Measurements from ENCODE around the gene TBC1D8B. TPM values are rescaled to one million over a fixed set of nuclear protein-coding genes. Genes with fewer than 3 reads are reported as not detected.
"Not testable (repeated sequence)": the region's sequence is repeated elsewhere in the genome, so short reads cannot be mapped to it uniquely, and the experiment has no call there.

TBC1D8B gene
- 1 to 10 TPM; 2.9 to 3.8 TPM for total RNA-seq
- under 1 TPM; 0.28 to 0.50 TPM for polyA plus RNA-seq

DNA sequence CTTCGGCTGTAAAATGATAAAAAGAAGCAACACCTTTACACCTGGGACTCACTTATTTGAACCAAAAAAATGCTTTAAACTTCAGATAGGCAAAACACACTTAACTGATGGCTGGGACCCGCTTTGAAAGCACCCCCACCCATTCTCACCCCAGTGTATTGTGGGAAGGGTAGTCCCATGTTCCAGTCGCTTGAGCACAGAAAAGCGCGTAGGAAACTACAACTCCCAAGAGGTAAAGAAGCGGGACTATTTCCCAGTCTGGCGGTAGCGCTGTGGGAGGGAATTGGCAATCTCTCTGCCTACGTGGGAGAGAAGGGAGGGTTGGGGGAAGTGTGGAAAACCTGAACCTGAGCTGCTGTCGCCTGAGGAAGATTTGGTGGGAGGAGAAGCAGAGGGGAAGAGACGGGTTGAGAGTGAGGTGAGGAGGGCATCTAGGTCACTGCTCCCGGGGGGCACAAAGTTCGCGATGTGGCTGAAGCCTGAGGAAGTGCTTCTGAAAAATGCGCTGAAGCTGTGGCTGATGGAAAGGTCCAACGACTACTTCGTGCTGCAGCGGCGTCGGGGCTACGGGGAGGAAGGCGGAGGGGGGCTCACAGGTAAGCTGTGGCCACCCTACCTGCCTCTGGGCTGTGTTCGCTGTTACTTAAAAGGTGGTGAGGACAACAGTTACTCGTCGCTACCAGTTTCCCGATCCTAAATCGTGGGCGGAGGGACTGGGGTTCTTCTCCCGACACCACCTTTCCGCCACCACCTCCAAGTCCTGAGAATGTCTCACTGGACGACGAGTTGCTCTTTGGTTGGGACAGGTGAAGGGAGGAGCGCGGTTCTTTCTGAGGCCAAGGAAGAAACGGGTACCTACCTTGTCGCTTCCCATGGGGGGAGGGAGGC lies at the start of gene TBC1D8B:
Gene TBC1D8B (plus strand): TSS at position 286 of the 888 bp plus-strand sequence. CDS start 181 bp downstream, at position 467.
- peaks cover 0 to 7% (median 0%) of the 10 kb centered on the region in 8 donors for H3K9me3 Mint-ChIP-seq
- H3K4me1 Mint-ChIP-seq, result peaks cover 6 to 17% (median 12%) of the 10 kb centered on the region in 4 donors
- H3K27me3 Mint-ChIP-seq, result peaks cover 4 to 11% of the 10 kb centered on the region in 2 donors
- CTCF ChIA-PET (ENCODE audit: partially characterized antibody), result no interaction called here
- H3K27ac Mint-ChIP-seq, result peak within 1 kb of the TSS in 4 of 7 donors; percentile 74 to 86 (median 82)
- peaks cover 0 to 2% of the 10 kb centered on the region in 2 donors for H3K36me3 Mint-ChIP-seq
- Histone ChIP-seq H3K27ac (ENCODE audit: low read depth, low read length) (no peak within 1 kb of the TSS), H3K9me3 (ENCODE audit: control insufficient read depth in 1 of 2, low read length in 2 of 2) (no peaks in the 10 kb centered on the region), H3K4me3 (ENCODE audit: low read length in 2 of 2) (peak within 1 kb of the TSS; percentile 36 to 52), H3K27me3 (ENCODE audit: insufficient read depth, low read length) (peaks cover 3% of the 10 kb centered on the region), H3K4me1 (ENCODE audit: insufficient read depth, low read length) (peaks cover 3% of the 10 kb centered on the region), H3K36me3 (ENCODE audit: insufficient read depth, low read length) (no peaks in the 10 kb centered on the region)
- H3K4me3 Mint-ChIP-seq, result peak within 1 kb of the TSS; percentile 89 to 97 (median 92)
- intact Hi-C loops (cut with micrococcal nuclease), result loop anchor here (5.0 to 10.0 kb wide), 2 partner anchors 190 to 312 kb away; partner anchors contain the start of genes RADX and RBM41
- peak; percentile 5 to 36 (median 20) for DNase-seq
- POLR2A ChIA-PET (ENCODE audit: partially characterized antibody), result no interaction called here

DNA sequence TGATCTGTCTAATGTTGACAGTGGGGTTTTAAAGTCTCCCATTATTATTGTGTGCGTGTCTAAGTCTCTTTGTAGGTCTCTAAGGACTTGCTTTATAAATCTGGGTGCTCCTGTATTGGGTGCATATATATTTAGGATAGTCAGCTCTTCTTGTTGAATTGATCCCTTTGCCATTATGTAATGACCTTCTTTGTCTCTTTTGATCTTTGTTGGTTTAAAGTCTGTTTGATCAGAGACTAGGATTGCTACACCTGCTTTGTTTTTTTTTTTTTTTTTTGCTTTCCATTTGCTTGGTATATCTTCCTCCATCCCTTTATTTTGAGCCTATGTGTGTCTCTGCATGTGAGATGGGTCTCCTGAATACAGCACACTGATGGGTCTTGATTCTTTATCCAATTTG lies 33.2 kb upstream of the TBC1D8B start:
- H3K27ac ChIP-seq (ENCODE audit: low read depth, low read length); intact Hi-C loops (cut with micrococcal nuclease); H3K4me3 ChIP-seq (ENCODE audit: low read length in 2 of 2); H3K27me3 ChIP-seq (ENCODE audit: insufficient read depth, low read length); DNase-seq; H3K36me3 Mint-ChIP-seq; H3K4me3 Mint-ChIP-seq; CTCF ChIA-PET (ENCODE audit: partially characterized antibody); H3K4me1 Mint-ChIP-seq; H3K9me3 Mint-ChIP-seq; POLR2A ChIA-PET (ENCODE audit: partially characterized antibody); H3K4me1 ChIP-seq (ENCODE audit: insufficient read depth, low read length); H3K27ac Mint-ChIP-seq; H3K9me3 ChIP-seq (ENCODE audit: control insufficient read depth in 1 of 2, low read length in 2 of 2); H3K27me3 Mint-ChIP-seq; H3K36me3 ChIP-seq (ENCODE audit: insufficient read depth, low read length): not testable (repeated sequence)

DNA sequence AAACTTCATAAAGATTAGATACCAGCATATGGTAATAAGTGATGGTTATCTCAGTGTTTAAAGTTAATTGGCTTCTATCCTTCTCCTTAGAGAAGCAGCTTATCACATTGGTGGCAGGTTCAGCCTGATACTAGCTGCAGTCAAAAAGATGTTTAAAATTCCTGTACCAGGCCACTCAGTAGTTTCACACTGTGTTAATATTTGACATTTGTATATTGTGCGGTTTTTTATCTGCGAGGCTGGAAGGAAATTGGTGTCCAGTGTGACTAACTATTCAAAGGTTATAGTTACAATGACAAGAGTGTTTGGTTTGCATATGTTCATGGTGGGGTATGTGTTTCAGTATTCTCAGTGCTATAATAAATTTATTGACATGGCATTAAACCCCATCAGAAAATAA lies 27.5 kb upstream of the TBC1D8B start:
- Mint-ChIP-seq H3K27ac (no peak overlapping the region), H3K4me1 (no peaks in the 10 kb centered on the region), H3K27me3 (peaks cover 0 to 6% of the 10 kb centered on the region in 2 donors), H3K36me3 (no peaks in the 10 kb centered on the region), H3K9me3 (no peaks in the 10 kb centered on the region), H3K4me3 (no peak overlapping the region)
- H3K9me3 ChIP-seq (ENCODE audit: control insufficient read depth in 1 of 2, low read length in 2 of 2), result no peaks in the 10 kb centered on the region
- CTCF ChIA-PET (ENCODE audit: partially characterized antibody), result no interaction called here
- H3K27ac ChIP-seq (ENCODE audit: low read depth, low read length), result no peak overlapping the region
- POLR2A ChIA-PET (ENCODE audit: partially characterized antibody), result no interaction called here
- H3K36me3 ChIP-seq (ENCODE audit: insufficient read depth, low read length), result no peaks in the 10 kb centered on the region
- H3K4me3 ChIP-seq (ENCODE audit: low read length in 2 of 2), result no peak overlapping the region
- DNase-seq, result no peak
- no peaks in the 10 kb centered on the region for H3K4me1 ChIP-seq (ENCODE audit: insufficient read depth, low read length)
- intact Hi-C loops (cut with micrococcal nuclease), result no loop called here
- H3K27me3 ChIP-seq (ENCODE audit: insufficient read depth, low read length), result no peaks in the 10 kb centered on the region

DNA sequence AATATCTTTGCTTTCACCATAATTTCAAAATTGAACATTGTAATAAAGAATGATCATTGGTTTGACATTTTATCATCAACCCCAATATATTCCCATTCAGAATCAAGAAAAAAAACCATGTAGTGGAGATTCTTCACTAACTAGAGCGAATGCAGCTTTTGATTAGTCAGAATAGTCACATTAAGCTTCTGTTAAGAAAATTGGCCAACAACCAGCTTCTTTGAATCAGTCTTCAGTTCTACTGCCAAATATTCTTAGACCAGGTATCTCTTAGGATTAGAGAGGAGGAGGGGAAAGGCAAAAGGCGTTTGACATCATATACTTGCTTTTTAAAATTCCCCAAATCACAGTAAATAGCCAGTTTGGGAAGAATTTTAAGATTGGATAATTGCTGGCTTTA lies 22.2 kb upstream of the TBC1D8B start:
- Histone ChIP-seq H3K9me3 (ENCODE audit: control insufficient read depth in 1 of 2, low read length in 2 of 2) (no peaks in the 10 kb centered on the region), H3K27me3 (ENCODE audit: insufficient read depth, low read length) (no peaks in the 10 kb centered on the region), H3K4me3 (ENCODE audit: low read length in 2 of 2) (no peak overlapping the region), H3K27ac (ENCODE audit: low read depth, low read length) (no peak overlapping the region), H3K36me3 (ENCODE audit: insufficient read depth, low read length) (no peaks in the 10 kb centered on the region), H3K4me1 (ENCODE audit: insufficient read depth, low read length) (no peaks in the 10 kb centered on the region)
- intact Hi-C loops (cut with micrococcal nuclease), result no loop called here
- H3K36me3 Mint-ChIP-seq, result no peaks in the 10 kb centered on the region
- no peak overlapping the region for H3K4me3 Mint-ChIP-seq
- H3K27me3 Mint-ChIP-seq, result peaks cover 0 to 1% of the 10 kb centered on the region in 2 donors
- H3K9me3 Mint-ChIP-seq, result peaks cover 0 to 1% (median 0%) of the 10 kb centered on the region in 8 donors
- no peaks in the 10 kb centered on the region for H3K4me1 Mint-ChIP-seq
- DNase-seq, result no peak
- H3K27ac Mint-ChIP-seq, result no peak overlapping the region
- ChIA-PET CTCF (ENCODE audit: partially characterized antibody) (no interaction called here), POLR2A (ENCODE audit: partially characterized antibody) (no interaction called here)

DNA sequence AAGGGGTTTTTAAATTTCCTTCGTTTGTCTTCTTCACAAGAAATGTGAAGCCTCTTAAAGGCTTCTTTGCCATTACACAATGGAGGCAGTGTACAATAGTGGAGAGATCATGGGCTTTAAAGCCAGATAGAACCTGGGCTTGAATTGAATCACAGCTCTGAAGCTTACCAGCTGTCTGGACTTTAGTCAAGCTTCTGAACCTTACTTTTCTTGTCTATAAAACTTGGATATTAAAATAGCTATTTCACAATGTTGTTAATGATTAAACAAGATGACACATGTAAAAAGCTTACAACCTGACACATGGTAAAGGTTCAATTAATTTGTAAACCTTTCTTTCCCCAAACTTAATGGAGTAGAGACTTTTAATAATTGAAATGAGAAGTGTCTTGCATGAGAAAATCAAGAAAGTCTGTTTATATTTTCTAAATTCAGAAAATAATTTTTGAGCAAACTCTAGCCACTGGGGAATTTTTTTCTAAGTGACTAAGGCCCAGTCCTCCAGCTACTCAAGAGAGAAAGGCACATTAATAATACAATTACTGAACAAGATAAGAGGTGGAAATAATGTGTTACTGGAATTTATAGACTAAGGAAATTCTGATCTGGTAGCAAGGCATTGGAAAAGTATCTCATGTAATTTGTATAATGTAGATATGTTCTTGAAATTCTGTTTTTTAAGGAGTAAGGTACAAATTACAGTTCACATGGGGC lies 21.7 kb upstream of the TBC1D8B start:
- H3K4me1 Mint-ChIP-seq, result no peaks in the 10 kb centered on the region
- no peak for DNase-seq
- ChIA-PET CTCF (ENCODE audit: partially characterized antibody) (no interaction called here), POLR2A (ENCODE audit: partially characterized antibody) (no interaction called here)
- H3K27me3 ChIP-seq (ENCODE audit: insufficient read depth, low read length), result no peaks in the 10 kb centered on the region
- peaks cover 0 to 1% of the 10 kb centered on the region in 2 donors for H3K27me3 Mint-ChIP-seq
- H3K36me3 Mint-ChIP-seq, result no peaks in the 10 kb centered on the region
- H3K4me1 ChIP-seq (ENCODE audit: insufficient read depth, low read length), result no peaks in the 10 kb centered on the region
- H3K4me3 Mint-ChIP-seq, result no peak overlapping the region
- H3K9me3 Mint-ChIP-seq, result peaks cover 0 to 2% (median 0%) of the 10 kb centered on the region in 8 donors
- H3K4me3 ChIP-seq (ENCODE audit: low read length in 2 of 2), result no peak overlapping the region
- H3K27ac ChIP-seq (ENCODE audit: low read depth, low read length), result no peak overlapping the region
- no peaks in the 10 kb centered on the region for H3K9me3 ChIP-seq (ENCODE audit: control insufficient read depth in 1 of 2, low read length in 2 of 2)
- H3K27ac Mint-ChIP-seq, result no peak overlapping the region
- no peaks in the 10 kb centered on the region for H3K36me3 ChIP-seq (ENCODE audit: insufficient read depth, low read length)
- intact Hi-C loops (cut with micrococcal nuclease), result no loop called here

DNA sequence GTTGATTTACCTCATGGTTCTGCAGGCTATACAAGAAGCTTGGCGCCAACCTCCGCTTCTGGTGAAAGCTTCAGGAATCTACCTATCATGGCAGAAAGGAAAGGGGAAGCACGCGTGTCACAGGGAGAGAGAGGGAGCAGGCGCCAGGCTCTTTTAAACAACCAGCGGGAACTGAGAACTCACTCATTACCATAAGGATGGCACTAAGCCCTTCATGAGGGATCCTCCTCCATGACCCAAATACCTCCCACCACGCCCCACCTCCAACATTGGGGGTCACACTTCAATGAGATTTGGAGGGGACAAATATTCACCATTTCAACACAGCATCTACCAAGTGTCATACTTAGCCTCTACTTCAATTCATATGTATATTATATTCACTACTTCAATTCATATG lies 18.8 kb upstream of the TBC1D8B start:
- ChIA-PET CTCF (ENCODE audit: partially characterized antibody) (no interaction called here), POLR2A (ENCODE audit: partially characterized antibody) (no interaction called here)
- H3K27ac Mint-ChIP-seq, result no peak overlapping the region
- H3K9me3 ChIP-seq (ENCODE audit: control insufficient read depth in 1 of 2, low read length in 2 of 2), result no peaks in the 10 kb centered on the region
- no peaks in the 10 kb centered on the region for H3K4me1 Mint-ChIP-seq
- H3K36me3 Mint-ChIP-seq, result no peaks in the 10 kb centered on the region
- no peaks in the 10 kb centered on the region for H3K27me3 ChIP-seq (ENCODE audit: insufficient read depth, low read length)
- H3K27ac ChIP-seq (ENCODE audit: low read depth, low read length), result no peak overlapping the region
- no peak for DNase-seq
- H3K36me3 ChIP-seq (ENCODE audit: insufficient read depth, low read length), result no peaks in the 10 kb centered on the region
- peaks cover 1 to 2% of the 10 kb centered on the region in 2 donors for H3K27me3 Mint-ChIP-seq
- peaks cover 0 to 2% (median 0%) of the 10 kb centered on the region in 8 donors for H3K9me3 Mint-ChIP-seq
- H3K4me3 Mint-ChIP-seq, result no peak overlapping the region
- no peaks in the 10 kb centered on the region for H3K4me1 ChIP-seq (ENCODE audit: insufficient read depth, low read length)
- intact Hi-C loops (cut with micrococcal nuclease), result no loop called here
- H3K4me3 ChIP-seq (ENCODE audit: low read length in 2 of 2), result no peak overlapping the region

DNA sequence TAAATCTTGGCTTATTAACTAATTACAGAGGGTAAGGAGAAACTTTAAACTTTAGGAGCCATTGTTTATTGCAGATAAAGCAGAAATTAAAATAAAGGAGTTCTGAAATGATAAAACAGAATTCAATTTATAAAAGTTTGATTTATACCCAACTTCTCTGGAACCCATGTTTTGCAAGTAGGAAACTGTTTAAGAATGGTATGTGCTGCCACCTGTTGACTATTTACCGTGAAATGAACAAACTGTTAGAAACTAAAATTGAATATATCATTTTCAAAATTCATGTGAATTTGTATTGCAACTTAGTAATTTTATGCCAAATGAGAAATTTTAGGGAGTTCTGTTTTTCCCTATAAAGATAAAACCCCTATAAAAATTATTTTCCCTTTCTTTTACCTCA lies 11.0 kb upstream of the TBC1D8B start:
- peak in 2 of 5 donors; percentile 1 to 5 for DNase-seq

More for the DNA sequence above, 11.0 kb upstream of the TBC1D8B start:
- H3K36me3 Mint-ChIP-seq, result no peaks in the 10 kb centered on the region
- no peak overlapping the region for H3K27ac ChIP-seq (ENCODE audit: low read depth, low read length)
- intact Hi-C loops (cut with micrococcal nuclease), result no loop called here
- no peaks in the 10 kb centered on the region for H3K27me3 Mint-ChIP-seq
- no peaks in the 10 kb centered on the region for H3K9me3 Mint-ChIP-seq
- no peak overlapping the region for H3K4me3 ChIP-seq (ENCODE audit: low read length in 2 of 2)
- H3K4me3 Mint-ChIP-seq, result no peak overlapping the region
- H3K36me3 ChIP-seq (ENCODE audit: insufficient read depth, low read length), result no peaks in the 10 kb centered on the region
- no peaks in the 10 kb centered on the region for H3K27me3 ChIP-seq (ENCODE audit: insufficient read depth, low read length)
- no peak overlapping the region for H3K27ac Mint-ChIP-seq
- no peaks in the 10 kb centered on the region for H3K9me3 ChIP-seq (ENCODE audit: control insufficient read depth in 1 of 2, low read length in 2 of 2)
- ChIA-PET CTCF (ENCODE audit: partially characterized antibody) (interaction anchor here (1.5 to 2.6 kb wide), 2 partner anchors 310 to 314 kb away, joined by 3 to 9 read pairs; no protein-coding TSS in a partner anchor), POLR2A (ENCODE audit: partially characterized antibody) (no interaction called here)
- no peaks in the 10 kb centered on the region for H3K4me1 ChIP-seq (ENCODE audit: insufficient read depth, low read length)
- H3K4me1 Mint-ChIP-seq, result no peaks in the 10 kb centered on the region

Measured in CD4-positive, alpha-beta memory T cell (primary cell).